PFSK-1 (cell line): ENCODE measurements around the gene DCUN1D4.

Experiments
- FOXP2 ChIP-seq: optimal IDR thresholded peaks from 2 replicates; pipeline ENCODE3; 2011; ENCODE audit warnings: borderline replicate concordance, control low read depth, inconsistent platforms; ENCODE audit not compliant: insufficient read depth; ENCODE audit errors: extremely low read length, extremely low read depth
- POLR2AphosphoS5 ChIP-seq: IDR thresholded peaks from 2 replicates; pipeline ENCODE4 v1.6.1; 2012; ENCODE audit warnings: low read depth, mild to moderate bottlenecking, control low read depth, low read length, moderate library complexity
- SIN3A ChIP-seq: IDR thresholded peaks from 2 replicates; pipeline ENCODE4 v1.6.1; 2012; ENCODE audit warnings: mild to moderate bottlenecking, low read length, moderate library complexity, borderline replicate concordance; ENCODE audit not compliant: insufficient read depth
- TAF1 ChIP-seq: IDR thresholded peaks from 2 replicates; pipeline ENCODE4 v1.6.1; 2012; ENCODE audit warnings: low read length, control low read depth, borderline replicate concordance; ENCODE audit not compliant: insufficient read depth
- TF ChIP-seq, protein P1 (sequence below), 2 experiments: IDR thresholded peaks; 2 replicates each; pipeline versions ENCODE4 v1.6.1 to v1.8.0; 2011 to 2012; ENCODE audit warnings: low read depth in 2 of 2, low read length in 2 of 2, control low read depth in 1 of 2, inconsistent platforms in 1 of 2, mild to moderate bottlenecking in 1 of 2, moderate library complexity in 1 of 2; ENCODE audit not compliant: insufficient read depth in 1 of 2

DCUN1D4 gene

DNA sequence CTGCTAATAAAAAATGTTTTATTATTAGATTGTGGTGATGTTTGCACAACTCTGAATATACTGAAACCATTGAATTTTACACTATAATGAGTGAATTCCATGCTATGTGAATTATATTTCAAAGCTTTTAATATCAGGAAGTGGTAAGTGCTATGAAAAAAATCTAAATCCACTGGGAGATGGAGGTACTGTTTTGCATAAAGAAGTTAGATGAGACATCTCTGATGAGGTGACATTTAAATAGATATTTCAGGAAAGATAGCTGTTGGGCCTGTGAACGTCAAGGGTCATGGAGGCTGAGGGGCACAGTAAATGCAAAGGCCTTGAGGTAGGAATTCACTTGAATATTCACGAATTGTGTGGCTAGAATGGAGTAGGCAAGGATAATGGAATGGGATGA lies 12.3 kb downstream of the DCUN1D4 start:
- TF ChIP-seq, protein P1, sequence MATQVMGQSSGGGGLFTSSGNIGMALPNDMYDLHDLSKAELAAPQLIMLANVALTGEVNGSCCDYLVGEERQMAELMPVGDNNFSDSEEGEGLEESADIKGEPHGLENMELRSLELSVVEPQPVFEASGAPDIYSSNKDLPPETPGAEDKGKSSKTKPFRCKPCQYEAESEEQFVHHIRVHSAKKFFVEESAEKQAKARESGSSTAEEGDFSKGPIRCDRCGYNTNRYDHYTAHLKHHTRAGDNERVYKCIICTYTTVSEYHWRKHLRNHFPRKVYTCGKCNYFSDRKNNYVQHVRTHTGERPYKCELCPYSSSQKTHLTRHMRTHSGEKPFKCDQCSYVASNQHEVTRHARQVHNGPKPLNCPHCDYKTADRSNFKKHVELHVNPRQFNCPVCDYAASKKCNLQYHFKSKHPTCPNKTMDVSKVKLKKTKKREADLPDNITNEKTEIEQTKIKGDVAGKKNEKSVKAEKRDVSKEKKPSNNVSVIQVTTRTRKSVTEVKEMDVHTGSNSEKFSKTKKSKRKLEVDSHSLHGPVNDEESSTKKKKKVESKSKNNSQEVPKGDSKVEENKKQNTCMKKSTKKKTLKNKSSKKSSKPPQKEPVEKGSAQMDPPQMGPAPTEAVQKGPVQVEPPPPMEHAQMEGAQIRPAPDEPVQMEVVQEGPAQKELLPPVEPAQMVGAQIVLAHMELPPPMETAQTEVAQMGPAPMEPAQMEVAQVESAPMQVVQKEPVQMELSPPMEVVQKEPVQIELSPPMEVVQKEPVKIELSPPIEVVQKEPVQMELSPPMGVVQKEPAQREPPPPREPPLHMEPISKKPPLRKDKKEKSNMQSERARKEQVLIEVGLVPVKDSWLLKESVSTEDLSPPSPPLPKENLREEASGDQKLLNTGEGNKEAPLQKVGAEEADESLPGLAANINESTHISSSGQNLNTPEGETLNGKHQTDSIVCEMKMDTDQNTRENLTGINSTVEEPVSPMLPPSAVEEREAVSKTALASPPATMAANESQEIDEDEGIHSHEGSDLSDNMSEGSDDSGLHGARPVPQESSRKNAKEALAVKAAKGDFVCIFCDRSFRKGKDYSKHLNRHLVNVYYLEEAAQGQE (IDR thresholded peaks at IDR 0.05; ENCODE audit: insufficient read depth in 1 of 2, low read depth in 2 of 2, low read length in 2 of 2), result no peak
- no peak for TF ChIP-seq TAF1
- TF ChIP-seq SIN3A, result no peak
- no peak for TF ChIP-seq POLR2AphosphoS5
- no peak for TF ChIP-seq FOXP2

DNA sequence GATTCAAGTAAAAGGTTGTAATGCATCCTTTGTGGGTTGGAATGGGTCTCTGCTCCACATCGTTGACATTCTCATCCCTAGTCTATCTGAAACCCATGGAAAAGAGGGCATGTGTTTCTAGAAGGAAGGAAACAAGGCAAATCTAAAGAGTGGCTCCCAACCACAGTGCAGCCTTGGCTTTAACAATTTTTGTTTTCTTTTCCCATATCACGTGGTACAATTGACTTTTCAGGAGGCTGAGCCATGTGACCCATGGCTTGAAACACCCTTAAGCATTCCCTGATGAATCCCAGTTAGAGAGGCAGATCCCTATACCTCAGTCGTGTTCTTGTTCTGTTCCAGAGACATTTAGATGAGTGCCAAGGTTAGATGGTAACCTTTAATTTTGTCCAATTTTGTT lies 12.8 kb downstream of the DCUN1D4 start:
- TF ChIP-seq TAF1 (no peak), FOXP2 (no peak), POLR2AphosphoS5 (no peak), SIN3A (no peak)
- TF ChIP-seq, protein P1 (IDR thresholded peaks at IDR 0.05; ENCODE audit: insufficient read depth in 1 of 2, low read depth in 2 of 2, low read length in 2 of 2), result no peak

DNA sequence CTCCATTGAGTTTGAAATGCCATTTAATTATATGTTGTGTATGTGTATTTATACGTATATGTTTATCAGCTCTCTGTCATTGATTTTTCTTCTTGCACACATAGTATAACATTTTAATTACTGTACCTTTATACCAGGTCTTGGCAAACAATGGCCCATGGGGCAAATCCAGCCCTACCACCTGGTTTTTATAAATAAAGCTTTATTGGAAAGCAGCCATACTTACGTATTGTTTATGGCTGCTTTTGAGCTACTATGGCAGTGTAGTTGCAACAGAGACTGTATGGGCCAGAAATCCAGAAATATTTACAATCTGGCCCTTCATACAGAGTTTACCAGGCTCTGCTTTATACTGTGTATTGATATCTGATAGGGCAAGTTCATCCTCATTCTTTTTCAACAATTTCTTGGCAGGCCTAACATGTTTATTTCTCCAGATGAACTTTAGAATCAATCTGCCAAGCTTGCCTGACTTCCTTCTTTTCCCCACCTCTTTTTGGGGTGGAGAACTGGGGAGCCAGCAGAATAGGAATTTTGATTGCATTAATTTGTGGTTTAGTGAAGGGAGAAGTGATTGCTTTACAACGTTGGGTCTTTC lies 15.8 kb downstream of the DCUN1D4 start:
- TF ChIP-seq FOXP2, result no peak
- TF ChIP-seq POLR2AphosphoS5, result no peak
- TF ChIP-seq, protein P1 (IDR thresholded peaks at IDR 0.05; ENCODE audit: insufficient read depth in 1 of 2, low read depth in 2 of 2, low read length in 2 of 2), result no peak
- TF ChIP-seq TAF1, result no peak

DNA sequence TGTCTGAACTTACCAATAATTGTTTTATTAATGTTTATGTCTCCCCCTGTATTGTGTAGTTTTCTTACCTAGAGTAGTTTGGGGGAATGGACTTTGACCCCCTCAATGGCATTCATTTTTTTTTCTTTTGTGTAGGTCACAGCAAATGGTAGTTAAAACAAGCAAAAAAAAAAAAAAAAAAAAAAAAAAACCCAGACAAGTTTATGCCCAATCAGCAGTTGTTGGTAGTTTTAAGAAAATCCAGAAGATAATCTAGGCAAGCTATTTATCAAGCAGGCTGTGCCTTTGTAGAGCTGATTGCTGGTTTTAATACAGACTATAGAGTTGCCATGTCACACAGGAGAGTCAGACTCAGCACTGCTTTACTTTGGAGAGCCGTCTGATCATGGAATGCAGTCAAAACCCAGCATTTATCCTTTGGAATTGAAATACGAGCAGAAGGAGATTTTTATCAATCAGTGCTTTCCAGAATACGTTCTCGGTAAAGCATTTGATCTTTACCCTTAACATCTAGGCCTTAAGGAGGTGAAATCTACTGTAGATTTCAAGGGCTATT lies 16.6 kb downstream of the DCUN1D4 start:
- TF ChIP-seq FOXP2 (no peak), TAF1 (no peak), POLR2AphosphoS5 (no peak), SIN3A (no peak)
- TF ChIP-seq, protein P1 (IDR thresholded peaks at IDR 0.05; ENCODE audit: insufficient read depth in 1 of 2, low read depth in 2 of 2, low read length in 2 of 2), result no peak

DNA sequence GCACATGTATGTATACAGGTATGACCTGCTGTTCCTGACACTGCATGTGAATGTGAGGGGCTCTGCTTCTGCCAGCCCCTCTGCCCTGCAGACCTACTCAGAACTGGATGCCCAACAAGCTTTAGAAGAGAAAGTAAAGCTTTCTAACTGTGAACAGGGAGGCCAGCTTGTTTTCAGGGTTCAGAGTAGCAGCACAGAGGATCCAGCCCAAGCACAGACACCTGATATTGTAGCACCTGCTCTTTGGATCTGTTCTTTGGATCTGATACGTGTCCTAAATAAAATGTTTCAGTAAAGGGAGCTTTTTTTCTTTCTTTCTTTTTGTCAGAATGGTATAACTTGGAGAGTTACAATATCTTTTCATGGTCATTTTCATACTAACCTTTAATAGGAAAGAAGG lies 19.2 kb downstream of the DCUN1D4 start:
- TF ChIP-seq FOXP2 (no peak), TAF1 (no peak), POLR2AphosphoS5 (no peak), SIN3A (no peak)
- TF ChIP-seq, protein P1 (IDR thresholded peaks at IDR 0.05; ENCODE audit: insufficient read depth in 1 of 2, low read depth in 2 of 2, low read length in 2 of 2), result no peak
